NT2/D1 (cell line): Measurements from ENCODE around the gene TSPAN12.

Experiments used
- SUZ12 ChIP-seq: IDR thresholded peaks from 2 replicates; pipeline ENCODE4 v1.6.1; 2011; ENCODE audit not compliant: insufficient read length, insufficient read depth; ENCODE audit errors: extremely low read depth
- YY1 ChIP-seq: IDR thresholded peaks from 2 replicates; pipeline ENCODE4 v1.6.1; 2011; ENCODE audit not compliant: insufficient read length, insufficient read depth
- ZNF274 ChIP-seq: IDR thresholded peaks from 2 replicates; pipeline ENCODE4 v1.6.1; 2011; ENCODE audit warnings: mild to moderate bottlenecking, low read depth, low read length

GRCh38 chr7:120831260-120831659 lies 26.7 kb downstream of the TSPAN12 start:
- no peak for TF ChIP-seq ZNF274
- TF ChIP-seq SUZ12 = no peak
- TF ChIP-seq YY1 = no peak
